GM21737 (cell line): ENCODE data around the gene PTPRT.

Source experiments
- ATAC-seq: cut with Tn5 transposase; IDR thresholded peaks from one replicate; pipeline ENCODE4 v1.9.1; 2021; ENCODE audit warnings: mild to moderate bottlenecking, moderate library complexity; ENCODE audit not compliant: unreplicated experiment

The PTPRT gene

DNA sequence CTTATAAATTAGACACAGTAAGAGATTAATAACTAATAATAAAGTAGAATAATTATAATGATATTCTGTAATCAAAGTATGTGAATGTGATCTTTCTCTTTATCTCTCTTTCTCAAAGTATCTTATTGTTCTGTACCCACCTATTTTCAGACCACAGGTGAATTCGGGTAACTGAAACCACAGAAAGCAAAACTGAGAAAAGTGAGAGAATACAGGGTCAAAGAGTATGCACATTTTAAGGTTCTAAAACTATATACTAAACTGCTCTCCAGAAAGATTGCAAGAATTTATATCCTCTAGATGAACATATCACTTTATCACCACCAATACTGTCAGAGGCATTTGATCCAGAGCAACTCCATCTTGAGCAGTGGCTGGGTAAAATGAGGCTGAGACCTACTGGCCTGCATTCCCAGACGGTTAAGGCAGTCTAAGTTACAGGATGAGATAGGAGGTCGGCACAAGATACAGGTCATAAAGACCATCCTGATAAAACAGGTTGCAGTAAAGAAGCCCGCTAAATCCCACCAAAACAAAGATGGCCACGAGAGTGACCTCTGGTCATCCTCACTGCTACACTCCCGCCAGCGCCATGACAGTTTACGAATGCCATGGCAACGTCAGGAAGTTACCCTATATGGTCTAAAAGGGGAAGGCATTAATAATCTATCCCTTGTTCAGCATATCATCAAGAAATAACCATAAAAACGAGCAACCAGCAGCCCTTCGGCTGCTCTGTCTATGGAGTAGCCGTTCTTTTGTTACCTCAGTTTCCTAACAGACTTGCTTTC is 211.3 kb downstream of the PTPRT start:
- ATAC-seq: no peak

DNA sequence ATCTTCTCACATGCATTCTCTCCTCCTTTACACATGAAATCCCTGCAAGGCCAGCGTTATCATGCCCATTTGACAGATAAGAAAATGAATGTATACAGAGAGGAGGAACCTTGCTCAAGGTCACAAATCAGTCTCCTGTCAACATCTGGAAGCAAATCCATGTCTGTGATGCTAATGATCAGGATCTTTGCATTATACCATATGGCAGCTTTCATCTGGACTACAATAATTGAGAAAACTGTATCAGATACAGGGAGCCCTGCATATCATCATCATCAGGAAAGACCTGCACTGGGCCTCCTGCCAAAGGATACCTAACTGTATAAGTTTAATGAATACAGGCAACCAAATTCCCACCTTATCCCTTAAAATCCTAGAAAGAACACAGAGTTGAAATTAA is 213.7 kb downstream of the PTPRT start:
- ATAC-seq: no peak

DNA sequence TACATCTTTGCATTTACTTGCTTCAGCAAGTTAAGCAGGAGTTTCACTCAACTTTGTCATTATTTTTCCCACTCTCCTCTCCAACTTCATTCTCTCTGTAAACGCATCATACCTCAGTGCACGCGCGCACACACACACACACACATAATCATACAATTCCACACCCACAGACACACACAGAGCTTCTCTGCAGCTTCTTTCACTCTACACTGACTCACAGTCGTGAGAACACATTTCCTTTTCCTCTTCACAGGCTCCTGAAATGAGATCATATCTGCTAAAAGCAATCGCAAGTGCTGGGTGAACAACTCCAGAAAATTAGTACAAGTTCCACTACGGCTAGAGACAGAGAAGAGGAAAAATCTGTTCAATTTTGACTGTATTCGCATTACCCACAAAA is 215.4 kb downstream of the PTPRT start:
- no peak for ATAC-seq

DNA sequence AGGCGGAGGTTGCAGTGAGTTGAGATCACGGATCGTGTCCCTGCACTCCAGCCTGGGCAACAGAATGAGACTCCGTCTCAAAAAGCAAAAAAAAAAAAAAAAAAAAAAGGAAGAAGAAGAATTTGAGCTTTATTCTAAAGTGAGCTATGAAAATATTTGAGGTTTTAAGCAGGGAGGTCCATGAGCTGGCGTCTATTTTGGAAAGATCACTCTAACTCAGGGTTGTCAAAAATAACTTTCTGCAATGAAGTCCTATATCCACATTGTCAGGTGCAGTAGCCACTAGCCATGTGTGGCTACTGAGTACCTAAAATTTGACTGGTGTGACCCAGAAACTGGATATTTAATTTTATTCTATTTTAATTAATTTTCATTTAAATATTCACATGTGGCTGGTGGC is 217.1 kb downstream of the PTPRT start:
- no peak for ATAC-seq

DNA sequence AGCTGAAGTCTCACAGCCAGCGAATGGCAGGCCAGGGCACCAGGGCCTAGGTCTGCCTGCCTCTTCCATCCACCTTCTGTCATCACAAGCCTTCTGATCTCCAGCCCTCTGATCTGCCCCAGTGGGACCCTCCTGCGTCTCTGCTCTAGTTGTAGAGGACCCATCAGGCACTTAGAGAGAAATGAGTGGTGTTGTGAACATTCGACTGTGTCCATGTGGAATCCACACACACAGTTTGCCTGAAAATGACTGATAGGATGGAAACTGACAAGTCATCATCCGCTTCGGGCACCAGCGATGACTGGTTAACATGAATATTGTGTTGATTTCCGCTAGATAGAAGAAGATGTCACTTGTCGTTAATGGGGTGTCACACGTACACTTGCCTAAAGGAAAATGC is 221.0 kb downstream of the PTPRT start:
- ATAC-seq: no peak

- ATAC-seq: no peak
Measured at GRCh38 chr20:42963796-42964195, 225.9 kb downstream of the PTPRT start.

DNA sequence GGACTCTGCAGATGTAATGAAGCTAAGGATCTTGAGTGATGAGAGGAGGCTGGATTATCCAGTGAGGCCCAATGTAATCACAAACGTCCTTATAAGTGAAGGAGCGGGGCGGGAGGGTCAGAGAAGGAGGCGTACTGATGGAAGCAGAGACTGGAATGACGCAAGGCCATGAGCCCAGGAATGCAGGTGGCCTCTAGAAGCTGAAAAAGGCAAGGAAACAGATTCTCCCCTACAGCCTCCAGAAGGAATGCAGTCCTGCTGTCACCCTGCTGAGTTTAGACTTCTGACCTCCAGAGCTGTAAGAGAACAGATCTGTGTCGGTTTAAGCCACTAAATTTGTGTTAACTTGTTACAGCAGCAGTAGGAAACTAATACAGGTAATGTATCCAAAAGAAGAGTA is 227.9 kb downstream of the PTPRT start:
- ATAC-seq: no peak

DNA sequence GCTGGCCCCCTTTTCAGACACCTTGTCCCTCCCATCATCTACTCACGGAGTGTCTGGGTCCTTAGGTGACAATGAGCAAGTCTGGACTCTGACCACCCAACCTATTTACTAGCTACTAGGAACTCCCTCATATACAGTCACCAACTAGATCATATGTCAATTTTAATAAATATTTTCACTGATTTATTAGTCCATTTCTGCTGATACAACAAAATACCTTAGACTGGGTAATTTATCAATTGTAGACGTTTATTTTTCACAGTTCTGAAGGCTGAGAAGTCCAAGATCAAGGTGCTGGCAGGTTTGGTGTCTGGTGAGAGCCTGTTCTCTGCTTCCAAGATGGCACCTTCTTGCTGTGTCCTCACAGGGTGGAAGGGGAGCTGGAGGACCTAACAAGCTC is 229.7 kb downstream of the PTPRT start:
- ATAC-seq: no peak

GRCh38 chr20:42958367-42959069 is 231.2 kb downstream of the PTPRT start:
- no peak for ATAC-seq

DNA sequence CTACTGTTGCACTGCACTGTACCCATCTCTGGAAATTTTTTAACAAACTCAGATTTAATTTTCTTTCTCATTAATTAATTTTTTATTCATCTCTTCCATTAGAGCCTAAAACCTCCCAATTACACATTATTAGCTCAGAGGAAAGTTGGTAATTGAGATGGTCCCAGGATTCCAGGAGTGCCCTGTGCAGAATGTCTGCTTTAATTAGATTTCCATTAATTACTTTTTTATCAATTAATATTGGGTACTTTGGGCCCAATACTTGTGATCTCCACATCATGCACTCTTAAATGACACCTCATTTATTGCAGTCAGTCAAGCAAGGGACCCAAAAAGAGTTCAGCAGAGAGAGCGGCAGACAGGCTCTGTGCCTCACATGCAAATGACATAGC is 232.0 kb downstream of the PTPRT start:
- ATAC-seq: no peak

- no peak for ATAC-seq
Measured at GRCh38 chr20:42957018-42957703, 232.5 kb downstream of the PTPRT start.

- no peak for ATAC-seq
Measured at GRCh38 chr20:42955713-42956112, 234.0 kb downstream of the PTPRT start.

GRCh38 chr20:42954951-42955350 is 234.8 kb downstream of the PTPRT start:
- ATAC-seq: no peak

DNA sequence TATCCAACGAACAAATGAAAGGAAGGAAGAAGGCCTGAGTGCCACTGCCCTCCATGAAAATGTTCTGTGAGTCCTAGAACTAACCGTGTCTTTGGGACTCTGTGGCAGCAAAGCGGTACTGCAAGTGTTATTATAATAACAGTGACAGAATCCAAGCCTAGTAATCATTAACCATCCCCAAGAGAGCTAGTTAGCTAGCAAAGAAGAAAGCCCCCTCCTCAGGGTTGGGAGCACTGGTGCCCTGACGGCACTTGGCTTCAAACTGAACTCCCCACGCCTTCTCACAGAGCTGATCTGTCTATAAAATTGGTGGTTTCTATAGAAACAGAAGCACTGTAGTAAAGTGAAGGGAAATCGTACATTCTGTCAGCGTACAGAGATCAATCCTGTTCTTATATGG is 239.8 kb downstream of the PTPRT start:
- no peak for ATAC-seq

GRCh38 chr20:42945234-42945994 is 244.3 kb downstream of the PTPRT start:
- ATAC-seq: no peak

DNA sequence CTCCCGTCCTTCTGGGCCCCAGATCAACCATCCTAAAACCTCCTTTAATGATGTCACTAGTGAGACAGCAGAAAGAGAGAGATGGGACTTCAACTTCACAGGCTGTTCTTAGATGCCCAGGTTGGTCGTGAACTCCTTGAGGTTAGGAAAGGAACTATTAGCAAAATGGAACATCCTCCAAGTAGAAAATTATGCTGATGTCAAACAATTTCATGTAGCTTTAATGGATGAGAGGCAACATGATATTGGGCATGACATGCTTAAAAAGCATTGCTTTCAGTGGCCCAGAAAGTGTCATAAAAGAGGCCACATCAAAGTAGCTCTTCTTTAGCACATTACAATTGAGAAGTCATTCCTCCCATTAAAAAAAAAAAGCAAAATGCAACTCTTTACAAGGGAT is 248.1 kb downstream of the PTPRT start:
- ATAC-seq: no peak

DNA sequence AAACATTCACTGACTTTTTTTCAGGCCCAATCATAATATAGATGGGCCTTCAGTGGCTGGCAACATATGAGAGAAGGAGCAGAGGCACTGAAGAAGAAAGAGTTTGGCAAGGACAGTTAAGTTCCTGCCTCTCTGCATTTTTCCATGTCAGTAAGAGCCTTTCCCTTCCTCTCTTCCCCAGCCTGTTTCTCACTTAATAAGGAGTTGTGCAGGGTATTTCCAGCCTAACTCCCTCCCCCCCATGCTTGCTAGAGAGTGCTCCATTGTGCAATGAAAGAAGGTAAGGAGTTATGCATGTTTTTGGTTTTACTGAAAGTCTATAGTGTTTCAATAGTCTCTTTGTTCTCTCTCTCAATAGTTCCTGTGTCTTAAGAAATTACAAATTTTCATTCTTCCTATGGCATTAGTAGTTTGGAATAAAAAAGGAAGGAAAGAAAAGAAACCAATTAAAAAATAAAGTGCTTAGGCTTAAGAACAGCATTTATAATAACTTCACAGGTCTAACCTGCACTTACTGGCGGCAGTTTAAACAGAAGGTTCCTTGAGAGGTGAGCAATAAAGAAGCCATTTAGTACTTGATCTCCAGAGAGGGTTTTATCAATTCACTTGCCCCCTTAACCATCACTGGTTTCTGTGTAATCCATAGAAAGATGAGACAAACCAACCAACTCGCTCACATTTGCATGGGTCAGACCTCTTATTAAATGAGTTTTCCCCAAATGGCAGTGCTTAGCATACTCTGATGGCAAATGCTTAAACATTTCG is 251.1 kb downstream of the PTPRT start:
- no peak for ATAC-seq

- no peak for ATAC-seq
Measured at GRCh38 chr20:42936482-42936881, 253.2 kb downstream of the PTPRT start.

DNA sequence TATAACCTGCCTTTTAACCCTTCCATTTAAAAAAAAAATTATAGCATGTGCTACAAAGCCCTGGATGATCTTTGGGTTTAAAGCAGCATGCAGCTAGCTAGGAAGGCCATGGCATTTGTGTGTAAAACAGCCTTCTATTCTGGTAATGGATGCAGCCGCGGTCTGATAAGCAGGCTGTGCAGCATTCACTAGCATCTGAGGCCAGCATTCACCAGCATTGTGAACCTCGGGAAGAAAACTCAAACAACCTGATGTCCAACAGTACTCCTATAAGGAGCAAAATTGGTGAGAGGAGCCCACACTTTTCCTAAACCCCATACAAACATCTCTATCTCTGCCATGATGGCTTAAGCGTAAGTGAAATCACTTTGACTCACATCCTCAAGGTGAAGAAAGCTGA is 265.5 kb downstream of the PTPRT start:
- ATAC-seq: no peak

DNA sequence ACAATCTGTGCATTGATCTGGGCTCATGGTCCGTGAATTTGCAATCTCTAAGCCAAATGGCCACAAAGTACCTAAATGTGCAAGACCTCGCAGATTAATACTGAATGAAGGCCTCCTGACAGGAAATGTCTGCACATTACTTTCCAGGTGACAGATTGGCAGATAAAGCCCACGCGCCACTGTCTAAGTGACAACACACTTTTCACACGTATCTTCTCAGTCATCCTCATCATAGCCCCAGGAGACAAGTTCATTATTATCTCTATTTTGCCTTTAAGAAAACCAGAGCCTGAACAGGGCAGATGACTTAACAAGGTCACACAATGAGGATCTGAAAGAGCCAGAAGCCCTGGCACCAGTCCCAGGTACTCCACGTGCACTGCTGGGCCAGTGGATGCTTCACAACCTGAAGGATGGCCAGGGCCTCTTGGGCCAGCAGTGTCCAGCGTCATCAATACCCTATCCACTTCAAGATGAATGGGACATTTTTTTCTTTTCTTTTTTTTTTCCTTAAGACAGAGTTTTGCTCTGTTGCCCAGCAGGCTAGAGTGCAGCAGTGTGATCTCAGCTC is 266.3 kb downstream of the PTPRT start:
- ATAC-seq: no peak
